ENCODE data around the gene POLN. TPM values are rescaled to one million over a fixed set of nuclear protein-coding genes. Genes with fewer than 3 reads are reported as not detected.

The POLN gene
- 2.7 and 4.4 TPM in 2 replicates for total RNA-seq (2014; rRNA removed; shearing (Covaris generic))
- total RNA-seq (2022), result 3.5 and 4.0 TPM in 2 replicates
- percentile 40 among the genes with signal in this experiment for Bru-seq, nascent RNA
- percentile 41 among the genes with signal in this experiment for BruChase-seq, experiment 1, labeled RNA remaining after a 6-hour chase
- percentile 44 among the genes with signal in this experiment for BruChase-seq, experiment 2, labeled RNA remaining after a 2-hour chase
- long read RNA-seq, partial matches to known transcripts, result 0 of 1 reads
- long read RNA-seq, other reads (novel, unspliced or antisense), result 1 of 1 reads

GRCh38 chr4:2241410-2242353 lies at the start of gene POLN, which contains the start of gene HAUS3:
POLN (minus strand) TSS chr4:2242121; CDS start chr4:2229231, 12,890 bp downstream.
HAUS3 (minus strand) TSS chr4:2242121; CDS start chr4:2240946, 1,175 bp downstream.
- peaks cover 30% of the 10 kb centered on the region for H4K20me1 ChIP-seq (ENCODE audit: insufficient read depth, low read length)
- BruUV-seq (replicated peaks), result no TSS peak
- H3K36me3 ChIP-seq (ENCODE audit: insufficient read depth, low read length), result peaks cover 33% of the 10 kb centered on the region
- DNase-seq (ENCODE audit: low spot score), result peak; percentile 98
- no peaks in the 10 kb centered on the region for H3K9me3 ChIP-seq (ENCODE audit: low read length)
- H3K27ac ChIP-seq (ENCODE audit: low read depth, low read length, poor library complexity, severe bottlenecking), result peak within 1 kb of the TSS; percentile 71
- H3K4me2 ChIP-seq (ENCODE audit: low read length), result peak within 1 kb of the TSS; percentile 85
- POLR2A ChIA-PET, result interaction anchor here (0.5 to 1.0 kb wide), 5 partner anchors 21 to 712 kb away, joined by 3 to 7 read pairs (median 5); partner anchors contain the start of gene MXD4
- peak within 1 kb of the TSS; percentile 85; the same call in 1 of the 2 replicates for H2AFZ ChIP-seq (ENCODE audit: low read length)
- H3K79me2 ChIP-seq (ENCODE audit: insufficient read depth, low read depth, low read length), result peaks cover 48% of the 10 kb centered on the region
- intact Hi-C loops (cut with micrococcal nuclease; ENCODE audit: unreplicated experiment), result loop anchor here (1.0 to 5.0 kb wide), 6 partner anchors 21 to 519 kb away; partner anchors contain the start of genes FAM193A, MXD4, NELFA and RNF4
- no peaks in the 10 kb centered on the region for H3K9me2 ChIP-seq (ENCODE audit: insufficient read depth, low read length)
- peaks cover 56% of the 10 kb centered on the region for H3K4me1 ChIP-seq (ENCODE audit: insufficient read depth, low read length, poor library complexity, severe bottlenecking)
- TF ChIP-seq EZH2phosphoT487 (IDR thresholded peaks at IDR 0.05; ENCODE audit: borderline replicate concordance, low read depth, low read length), result no peak
- TF ChIP-seq CTCF (conservative IDR thresholded peaks at IDR 0.05; ENCODE audit: low read length), result 0 out of 2 replicates have a peak, but pooled peaks have one; percentile 10
- CTCF ChIA-PET (ENCODE audit: unreplicated experiment), result interaction anchor here (0.6 to 0.7 kb wide), 3 partner anchors 63 to 296 kb away, joined by 3 to 4 read pairs (median 4); no protein-coding TSS in a partner anchor
- peak within 1 kb of the TSS; percentile 86 for H3K4me3 ChIP-seq (ENCODE audit: low read depth, low read length, poor library complexity, severe bottlenecking)

GRCh38 chr4:2290974-2291704 lies 49.2 kb upstream of the POLN start:
- TF ChIP-seq CTCF (conservative IDR thresholded peaks at IDR 0.05; ENCODE audit: low read length), result no peak
- TF ChIP-seq EZH2phosphoT487 (IDR thresholded peaks at IDR 0.05; ENCODE audit: borderline replicate concordance, low read depth, low read length), result no peak
- Histone ChIP-seq H3K27ac (ENCODE audit: low read depth, low read length, poor library complexity, severe bottlenecking) (peak overlapping the region; percentile 38), H3K4me1 (ENCODE audit: insufficient read depth, low read length, poor library complexity, severe bottlenecking) (peaks cover 24% of the 10 kb centered on the region), H3K9me3 (ENCODE audit: low read length) (no peaks in the 10 kb centered on the region), H3K79me2 (ENCODE audit: insufficient read depth, low read depth, low read length) (no peaks in the 10 kb centered on the region), H4K20me1 (ENCODE audit: insufficient read depth, low read length) (no peaks in the 10 kb centered on the region), H3K9me2 (ENCODE audit: insufficient read depth, low read length) (no peaks in the 10 kb centered on the region), H2AFZ (ENCODE audit: low read length) (peak overlapping the region; percentile 83), H3K36me3 (ENCODE audit: insufficient read depth, low read length) (no peaks in the 10 kb centered on the region), H3K4me3 (ENCODE audit: low read depth, low read length, poor library complexity, severe bottlenecking) (no peak overlapping the region), H3K4me2 (ENCODE audit: low read length) (peak overlapping the region; percentile 31)
- no TSS peak for BruUV-seq (replicated peaks)
- POLR2A ChIA-PET, result interaction anchor here (1.0 kb wide), 1 partner anchor 9 kb away, joined by 3 read pairs; no protein-coding TSS in a partner anchor
- CTCF ChIA-PET (ENCODE audit: unreplicated experiment), result interaction anchor here (0.6 kb wide), 1 partner anchor 672 kb away, joined by 3 read pairs; the partner anchor contains the start of genes GRK4 and NOP14
- intact Hi-C loops (cut with micrococcal nuclease; ENCODE audit: unreplicated experiment), result loop anchor here (5.0 kb wide), 1 partner anchor 49 kb away; the partner anchor contains the start of genes HAUS3 and POLN
- DNase-seq (ENCODE audit: low spot score), result peak; percentile 78

All from OCI-LY7 (cell line).